HG03097 (cell line): ENCODE data around the gene GRM5.

ENCODE experiments used
- ATAC-seq: cut with Tn5 transposase; IDR thresholded peaks from one replicate; pipeline ENCODE4 v1.9.1; 2021; ENCODE audit not compliant: unreplicated experiment, low FRiP score

Gene GRM5

DNA sequence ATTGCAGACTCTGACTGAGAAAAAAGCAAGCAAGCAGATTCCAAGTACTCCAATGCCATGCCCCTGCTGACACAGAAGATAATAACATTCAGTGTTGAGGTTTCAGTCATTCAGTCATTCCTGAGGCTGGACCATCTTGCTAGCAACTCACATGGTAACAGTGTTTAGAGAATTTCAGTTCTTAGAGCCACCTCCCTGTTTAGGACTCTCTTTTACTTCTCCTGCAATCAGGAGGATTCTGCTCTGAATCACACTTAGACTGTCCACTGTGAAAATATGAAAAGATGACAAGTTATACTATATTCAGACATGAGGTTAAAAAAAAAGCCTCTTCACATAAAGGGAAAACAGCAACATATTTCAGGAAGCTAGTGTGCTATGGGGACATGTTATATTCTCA, 544.4 kb downstream of the GRM5 start:
- ATAC-seq: no peak

GRCh38 chr11:88520391-88520790, 545.4 kb downstream of the GRM5 start:
- ATAC-seq: no peak

GRCh38 chr11:88515002-88515401, 550.8 kb downstream of the GRM5 start:
- no peak for ATAC-seq

DNA sequence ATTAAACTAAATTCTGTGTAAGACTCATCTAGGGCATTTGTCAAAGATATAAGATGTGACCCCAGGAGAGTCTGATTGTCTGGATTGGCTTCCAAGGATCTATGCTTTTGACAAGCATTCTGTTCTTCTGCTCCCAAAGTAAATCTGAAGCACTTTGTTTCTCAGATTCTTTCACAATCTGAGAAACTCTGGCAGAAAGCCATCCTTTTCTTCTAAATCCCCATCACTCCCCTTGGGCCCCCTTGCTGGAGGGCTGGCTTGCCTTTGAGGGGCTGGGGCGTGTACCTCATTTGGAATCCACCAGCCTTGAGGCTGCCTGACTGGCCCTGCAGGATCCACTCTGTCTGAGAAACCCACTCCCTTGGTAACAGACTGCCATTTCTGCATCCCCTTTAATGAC, 554.8 kb downstream of the GRM5 start:
- ATAC-seq: no peak

DNA sequence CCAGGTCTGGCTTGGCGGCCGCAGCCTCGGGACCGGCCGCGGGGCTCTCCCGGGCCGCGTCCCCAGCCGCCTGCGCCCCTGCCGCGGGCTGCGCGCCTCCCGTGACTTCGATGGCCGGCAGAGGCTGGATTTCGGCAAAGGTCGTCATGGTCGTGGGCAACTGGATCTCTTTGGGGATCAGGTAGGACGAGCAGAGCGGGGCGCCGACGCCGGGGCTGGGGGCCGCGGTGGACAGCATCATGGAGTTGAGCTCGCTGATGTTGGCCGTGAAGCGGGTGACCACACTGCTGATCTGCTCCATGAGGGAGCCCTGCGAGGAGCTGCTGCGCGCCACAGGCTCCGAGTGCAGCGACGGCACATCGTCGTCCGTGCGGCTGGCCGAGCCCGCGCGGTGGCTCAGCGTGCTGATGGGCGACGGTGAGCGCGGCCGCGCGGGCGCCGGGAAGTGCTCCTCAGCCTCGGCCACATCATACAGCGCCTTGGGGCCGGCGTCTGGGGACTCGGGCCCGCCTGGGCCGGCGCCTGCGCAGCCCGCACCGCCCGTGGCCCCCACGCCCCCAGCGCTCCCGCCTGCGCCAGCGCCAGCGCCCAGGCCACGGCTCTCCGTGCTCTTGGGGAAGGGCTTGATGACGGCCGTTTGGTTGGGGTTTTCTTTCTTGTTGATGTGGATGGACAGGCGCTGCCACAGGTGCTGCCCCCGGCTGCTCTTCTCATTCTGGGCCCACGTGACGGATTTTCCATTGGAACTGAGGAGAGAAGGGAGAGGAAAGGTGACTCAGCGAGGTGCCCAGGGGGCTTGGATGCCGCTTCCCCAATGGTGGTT, 556.8 kb downstream of the GRM5 start:
- ATAC-seq: no peak

DNA sequence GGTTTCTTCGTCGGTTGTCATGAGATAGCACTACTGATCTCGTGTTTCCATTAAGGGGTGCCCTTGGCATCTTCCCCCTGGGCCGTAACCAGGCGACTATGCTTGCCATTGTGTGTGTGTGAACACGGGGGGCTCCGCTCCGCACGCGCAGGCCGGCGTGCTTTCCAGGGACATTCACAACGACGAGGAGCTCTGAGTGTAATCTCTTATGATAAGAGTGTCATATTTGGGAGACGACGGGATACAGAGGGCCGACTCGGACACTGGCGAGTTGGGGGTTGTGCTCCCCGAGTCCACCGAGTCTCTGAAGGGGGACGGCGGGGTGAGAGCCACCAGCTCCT, 557.4 kb downstream of the GRM5 start:
- ATAC-seq: no peak

- ATAC-seq: no peak
Observed at GRCh38 chr11:88507771-88508417, 557.9 kb downstream of the GRM5 start.

DNA sequence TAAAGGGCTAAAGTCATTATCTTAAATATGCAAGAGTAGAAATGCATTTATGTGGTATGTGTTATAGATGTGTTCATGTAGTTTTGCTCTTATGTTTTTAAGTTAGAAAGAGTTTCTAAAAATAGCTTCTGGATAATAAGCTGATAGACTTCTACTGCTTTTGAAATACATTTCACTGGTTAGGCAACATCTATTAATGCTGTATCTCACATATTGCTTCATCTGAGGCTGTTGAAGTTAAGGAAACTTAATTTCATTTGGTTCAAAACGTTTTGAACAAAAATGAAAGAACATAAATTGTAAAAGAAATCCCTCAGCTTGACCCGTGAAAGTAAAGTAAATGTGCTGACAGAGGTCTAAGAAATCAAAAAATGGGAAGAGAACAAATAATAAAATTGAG, 564.2 kb downstream of the GRM5 start:
- no peak for ATAC-seq

DNA sequence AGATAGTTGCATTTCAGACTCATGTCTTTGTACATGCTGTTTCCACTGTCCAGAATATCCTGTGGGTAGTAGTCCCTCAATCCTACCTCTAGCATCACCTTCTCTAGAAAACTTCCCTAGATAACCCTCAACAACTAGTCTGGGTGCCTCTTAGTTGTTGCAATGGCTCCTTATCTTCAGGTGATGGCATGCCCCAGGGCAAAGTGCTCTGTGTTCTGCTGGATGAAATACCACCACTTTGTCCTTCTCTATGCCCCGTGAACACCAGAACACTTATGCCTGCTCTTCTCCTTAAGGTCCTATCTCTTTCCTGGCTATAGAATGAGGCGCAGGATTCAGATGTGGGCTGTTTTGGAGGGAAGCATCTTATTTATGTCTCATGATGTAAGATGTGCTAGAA, 569.9 kb downstream of the GRM5 start:
- ATAC-seq: no peak

DNA sequence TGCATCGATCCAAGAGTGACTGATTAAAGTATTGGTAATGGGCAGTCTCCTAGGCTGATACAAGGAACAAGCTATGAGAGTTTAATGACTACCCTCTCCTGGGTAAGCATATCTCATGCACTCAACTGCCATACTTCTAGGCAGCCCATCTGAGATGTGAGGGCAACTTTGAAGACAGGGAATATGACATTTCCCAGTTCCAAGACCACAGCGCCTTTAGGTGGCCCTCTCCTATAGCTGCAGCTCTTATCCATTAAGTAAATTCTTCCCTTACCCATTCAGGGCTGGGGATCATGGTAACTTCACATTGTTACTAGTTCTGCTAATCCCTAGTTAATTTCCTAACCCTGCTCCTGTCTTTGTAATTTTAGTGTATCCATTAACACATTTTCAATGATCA, 570.9 kb downstream of the GRM5 start:
- ATAC-seq: no peak

DNA sequence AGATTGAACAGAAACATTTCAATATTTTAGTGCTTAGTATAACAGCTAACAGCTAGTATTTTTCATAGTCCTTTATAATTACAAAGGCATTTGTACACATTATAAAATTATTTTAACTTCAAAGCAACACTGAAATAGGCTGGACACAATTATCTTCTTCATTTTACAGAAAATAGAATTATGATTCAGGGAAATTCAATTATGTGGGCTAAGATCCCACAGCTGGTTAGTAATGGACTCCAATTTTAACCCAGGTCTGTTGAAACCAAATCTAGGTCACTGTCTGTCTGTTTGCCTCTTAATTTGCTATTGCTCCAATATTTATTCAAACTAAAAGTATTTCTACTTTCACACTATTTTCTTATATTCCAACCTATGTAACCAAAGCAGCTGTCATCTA, 574.1 kb downstream of the GRM5 start:
- ATAC-seq: no peak

DNA sequence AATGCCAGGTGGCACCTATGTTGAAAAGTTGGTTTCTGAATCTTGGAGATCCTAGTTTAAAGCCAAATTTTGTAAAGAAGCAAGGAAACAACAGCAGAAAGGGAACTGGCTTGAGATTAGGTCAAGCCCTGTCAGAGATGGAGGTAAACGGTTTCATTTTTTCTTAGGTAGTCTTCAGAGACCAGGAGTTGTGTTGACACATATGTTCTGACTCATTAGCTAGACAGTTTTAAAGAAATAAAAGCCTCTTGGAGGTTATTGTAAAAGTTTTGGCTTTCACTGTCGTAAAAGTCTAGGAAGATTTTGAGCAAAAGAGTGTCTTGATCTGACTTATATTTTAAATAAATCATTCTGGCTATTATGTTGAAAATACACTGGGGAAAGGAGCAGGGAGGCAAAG, 576.8 kb downstream of the GRM5 start:
- no peak for ATAC-seq

- no peak for ATAC-seq
Observed at GRCh38 chr11:88487646-88488045, 578.1 kb downstream of the GRM5 start.

- ATAC-seq: no peak
Observed at GRCh38 chr11:88484873-88485621, 580.7 kb downstream of the GRM5 start.

- ATAC-seq: no peak
Observed at GRCh38 chr11:88482871-88483301, 582.9 kb downstream of the GRM5 start.

DNA sequence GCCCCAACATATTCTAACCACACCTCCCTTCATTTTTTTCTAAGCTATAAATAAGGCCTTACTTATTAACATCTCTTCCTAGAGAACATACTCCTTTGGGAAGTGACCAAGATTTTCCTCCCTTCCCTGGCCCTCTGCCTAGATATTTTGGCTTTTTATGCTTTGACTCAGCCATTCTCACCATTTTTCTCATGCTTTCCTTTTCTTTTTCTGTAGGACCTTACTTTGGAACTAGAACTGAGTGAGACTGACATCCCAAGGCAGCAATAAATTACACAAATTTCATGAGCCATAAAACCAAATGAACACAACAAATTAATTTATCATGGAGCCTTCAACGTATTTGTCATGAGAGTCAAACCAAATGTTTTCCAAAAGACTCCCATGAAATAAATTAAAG, 585.6 kb downstream of the GRM5 start:
- ATAC-seq: no peak

DNA sequence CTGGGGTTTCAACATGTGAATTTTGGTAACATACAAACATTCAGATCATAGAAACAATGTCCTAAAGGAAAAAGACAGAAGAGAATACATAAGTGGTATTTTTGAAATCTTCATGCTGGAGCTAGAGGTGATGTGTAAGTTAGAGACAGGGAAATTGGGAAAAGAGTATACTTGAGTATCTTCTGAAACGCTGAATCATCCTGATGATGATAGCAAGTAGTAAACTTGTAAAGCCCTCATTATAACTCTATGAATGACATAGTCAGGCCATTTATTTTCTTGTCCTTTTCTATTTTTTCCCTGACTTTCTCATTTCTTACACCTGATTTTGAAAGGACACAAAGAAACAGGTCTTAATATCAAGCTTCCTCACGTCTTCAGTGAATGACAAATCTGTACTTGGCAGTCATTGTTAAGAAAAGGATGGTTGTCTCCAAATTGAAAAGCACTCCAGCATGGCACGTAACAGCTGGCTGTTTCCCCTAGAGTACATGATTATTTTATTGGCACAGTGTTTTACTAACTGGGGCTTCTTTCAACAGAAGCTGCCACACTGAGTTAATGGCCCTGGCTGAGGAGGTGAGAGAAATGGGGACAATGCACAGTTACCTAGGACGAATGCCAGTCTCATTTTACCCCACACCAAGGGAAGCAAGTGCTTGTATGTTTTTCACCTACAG, 587.5 kb downstream of the GRM5 start:
- ATAC-seq: no peak

GRCh38 chr11:88475991-88476418, 589.8 kb downstream of the GRM5 start:
- no peak for ATAC-seq

DNA sequence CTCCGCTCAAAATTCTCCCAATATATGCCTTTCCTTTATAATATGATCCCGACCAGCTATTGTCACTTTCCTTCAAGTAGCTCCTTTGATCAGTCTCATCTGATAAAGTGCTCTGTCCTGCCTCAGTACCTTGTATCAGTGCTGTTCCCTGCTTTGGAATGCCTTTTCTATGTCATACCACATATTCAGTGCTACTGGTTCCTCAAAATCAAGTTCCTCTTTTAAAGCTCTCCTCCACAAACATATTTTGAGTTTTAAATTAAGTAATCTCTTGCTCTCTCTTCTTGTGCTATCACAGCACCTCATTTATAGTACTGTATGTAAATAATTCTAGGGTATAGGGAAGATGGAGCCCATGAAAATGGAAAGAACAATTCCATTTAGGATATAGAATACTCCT, 591.1 kb downstream of the GRM5 start:
- no peak for ATAC-seq

GRCh38 chr11:88469561-88470225, 596.1 kb downstream of the GRM5 start:
- ATAC-seq: no peak

GRCh38 chr11:88464528-88464927, 601.3 kb downstream of the GRM5 start:
- no peak for ATAC-seq
